Activated CD4-positive, alpha-beta T cell treated with anti-CD3 and anti-CD28 coated beads, Interleukin-2, amount 10 ng/mL, durations not matched to agents 7 days and 5 days (primary cell): ENCODE measurements around the gene LMNB1. TPM values are rescaled to one million over a fixed set of nuclear protein-coding genes. Genes with fewer than 3 reads are reported as not detected.

ENCODE experiments used
- total RNA-seq, 2 experiments: library from RNA; stranded (reverse); gene quantifications; one replicate each; pipeline ENCODE4 v1.2.3, GENCODE V29; 2021

The LMNB1 gene
- total RNA-seq, 2 experiments from 2014 or later = 326 to 337 TPM

Other genes with a start within 250 kb of the LMNB1 start
- gene ALDH7A1, start 181.9 kb upstream of the LMNB1 start, total RNA-seq = 1 to 10 TPM; 2.7 to 3.6 TPM
- gene PHAX, start 176.2 kb upstream of the LMNB1 start, total RNA-seq = 10 to 100 TPM; 34.1 TPM